GM19238 (cell line): ENCODE data around the gene BCL2L14.
"Not testable (repeated sequence)": the region's sequence is repeated elsewhere in the genome, so short reads cannot be mapped to it uniquely, and the experiment has no call there.

Source experiments
- DNase-seq: peaks from one replicate; pipeline ENCODE4 v3.0.0; 2011; ENCODE audit warnings: low spot score; ENCODE audit not compliant: insufficient read length

The BCL2L14 gene

DNA sequence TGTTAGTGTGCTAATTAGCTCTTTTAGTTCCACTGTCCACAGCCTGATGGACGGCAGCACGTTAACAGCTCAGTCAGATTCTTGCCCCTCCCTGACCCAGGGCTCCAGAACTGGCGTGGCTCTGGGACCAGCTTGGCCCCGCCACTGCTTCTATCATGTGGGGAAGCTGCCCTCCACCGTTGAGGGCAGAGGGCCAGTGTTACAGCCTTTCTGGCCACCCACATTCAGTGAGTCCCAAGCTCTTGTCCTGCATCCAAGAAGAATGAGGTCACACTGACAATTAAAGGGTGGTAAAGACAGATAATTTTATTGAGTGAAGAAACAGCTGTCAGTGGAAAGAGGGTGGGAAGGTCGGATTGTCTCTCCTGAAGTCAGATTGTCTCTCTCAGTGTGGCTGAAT, 36.9 kb downstream of the BCL2L14 start:
- DNase-seq, result no peak

DNA sequence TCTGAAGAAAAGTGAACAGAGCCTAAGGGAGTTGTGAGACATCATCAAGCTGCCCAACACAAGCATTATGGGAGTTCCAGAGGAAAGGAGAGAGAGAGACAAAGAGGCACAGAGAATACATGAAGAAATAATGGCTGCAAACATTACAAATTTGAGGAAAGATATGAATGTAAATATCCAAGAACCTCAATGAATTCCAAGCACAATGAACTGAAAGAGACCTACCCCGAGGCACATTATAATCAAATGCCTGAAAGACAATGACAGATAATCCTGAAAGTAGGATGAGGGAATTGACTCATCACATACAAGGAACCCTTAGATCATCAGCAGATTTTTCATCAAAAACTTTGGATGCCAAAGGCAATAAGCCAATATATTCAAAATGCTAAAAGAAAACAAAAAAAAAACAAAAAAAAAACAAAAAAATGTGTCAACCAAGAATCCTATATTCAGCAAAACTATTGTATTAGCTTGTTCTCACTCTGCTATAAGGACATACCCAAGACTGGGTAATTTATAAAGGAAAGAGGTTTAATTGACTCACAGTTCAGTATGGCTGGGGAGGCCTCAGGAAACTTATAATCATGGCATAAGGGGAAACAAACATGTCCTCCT, 37.8 kb downstream of the BCL2L14 start:
- no peak for DNase-seq

DNA sequence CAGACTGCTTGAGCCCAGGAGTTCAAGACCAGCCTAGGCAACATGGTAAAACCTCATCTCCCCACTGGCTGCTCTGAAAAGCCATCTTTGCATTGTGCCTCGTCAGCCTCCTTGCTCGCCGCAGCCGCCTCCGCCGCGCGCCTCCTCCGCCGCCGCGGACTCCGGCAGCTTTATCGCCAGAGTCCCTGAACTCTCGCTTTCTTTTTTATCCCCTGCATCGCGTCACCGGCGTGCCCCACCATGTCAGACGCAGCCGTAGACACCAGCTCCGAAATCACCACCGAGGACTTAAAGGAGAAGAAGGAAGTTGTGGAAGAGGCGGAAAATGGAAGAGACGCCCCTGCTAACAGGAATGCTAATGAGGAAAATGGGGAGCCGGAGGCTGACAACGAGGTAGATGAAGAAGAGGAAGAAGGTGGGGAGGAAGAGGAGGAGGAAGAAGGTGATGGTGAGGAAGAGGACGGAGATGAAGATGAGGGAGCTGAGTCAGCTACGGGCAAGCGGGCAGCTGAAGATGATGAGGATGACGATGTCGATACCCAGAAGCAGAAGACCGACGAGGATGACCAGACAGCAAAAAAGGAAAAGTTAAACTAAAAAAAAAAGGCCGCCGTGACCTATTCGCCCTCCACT, 40.3 kb downstream of the BCL2L14 start:
- DNase-seq, result not testable (repeated sequence)

GRCh38 chr12:12115514-12115913, 44.8 kb downstream of the BCL2L14 start:
- no peak for DNase-seq

GRCh38 chr12:12116677-12117076, 45.9 kb downstream of the BCL2L14 start:
- no peak for DNase-seq

GRCh38 chr12:12121061-12121460, 50.3 kb downstream of the BCL2L14 start:
- DNase-seq, result no peak

- no peak for DNase-seq
These were observed 52.4 kb downstream of the BCL2L14 start for GRCh38 chr12:12123036-12123604.

DNA sequence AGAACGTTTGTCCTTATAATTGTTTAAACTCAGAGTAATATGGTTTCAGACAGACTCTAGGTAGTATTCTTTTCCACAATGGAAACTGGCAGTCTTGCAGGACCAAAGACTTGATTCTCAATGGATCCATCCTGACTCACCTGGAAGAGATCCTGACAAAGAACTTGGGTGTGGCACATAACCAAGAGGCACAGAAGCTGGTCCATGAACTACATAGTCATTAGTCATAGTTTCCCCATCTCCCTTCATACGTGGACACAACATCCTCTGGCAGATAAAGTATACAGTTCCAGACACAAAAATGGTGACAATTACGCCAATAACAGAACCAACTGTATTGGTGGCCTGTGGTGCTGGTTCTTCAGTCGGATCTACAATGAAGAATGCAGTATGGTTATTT, 55.8 kb downstream of the BCL2L14 start:
- DNase-seq, result no peak

- no peak for DNase-seq
These were observed 56.6 kb downstream of the BCL2L14 start for GRCh38 chr12:12127304-12127703.

DNA sequence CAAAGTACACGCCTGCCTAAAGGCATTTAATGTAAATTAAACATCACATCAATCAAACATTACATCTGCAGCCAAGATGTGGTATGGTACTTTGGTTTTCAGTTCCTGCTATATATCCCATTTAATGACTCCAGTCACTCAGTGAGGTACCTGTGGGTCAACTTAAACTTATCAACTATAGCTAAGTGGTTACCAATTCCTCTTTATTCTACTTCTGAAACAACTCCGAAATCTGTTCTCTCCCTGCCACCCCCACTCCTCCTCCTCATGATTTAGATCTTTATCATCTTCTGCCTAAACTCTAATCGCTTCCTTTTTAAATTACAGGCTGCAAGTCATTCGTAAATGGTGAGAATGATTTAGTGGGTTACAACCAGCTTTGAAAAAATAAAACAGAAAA, 57.9 kb downstream of the BCL2L14 start:
- no peak for DNase-seq

DNA sequence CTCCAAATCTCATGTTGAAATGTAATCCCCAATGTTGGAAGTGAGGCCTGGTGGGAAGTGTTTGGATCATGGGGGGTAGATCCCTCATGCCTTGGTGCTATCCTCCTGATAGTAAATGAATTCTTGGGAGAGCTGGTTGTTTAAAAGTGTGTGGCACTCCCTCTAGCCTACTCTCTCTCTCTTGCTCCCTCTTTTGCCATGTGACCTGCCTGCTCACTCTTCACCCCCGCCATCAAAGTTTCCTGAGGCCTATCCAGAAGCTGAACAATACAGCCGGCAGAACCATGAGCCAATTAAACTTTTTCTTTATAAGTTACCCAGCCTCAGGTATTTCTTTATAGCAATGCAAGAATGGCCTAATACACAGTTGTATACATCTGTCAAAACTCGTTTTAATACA, 62.5 kb downstream of the BCL2L14 start:
- no peak for DNase-seq

GRCh38 chr12:12133785-12134184, 63.0 kb downstream of the BCL2L14 start:
- no peak for DNase-seq

DNA sequence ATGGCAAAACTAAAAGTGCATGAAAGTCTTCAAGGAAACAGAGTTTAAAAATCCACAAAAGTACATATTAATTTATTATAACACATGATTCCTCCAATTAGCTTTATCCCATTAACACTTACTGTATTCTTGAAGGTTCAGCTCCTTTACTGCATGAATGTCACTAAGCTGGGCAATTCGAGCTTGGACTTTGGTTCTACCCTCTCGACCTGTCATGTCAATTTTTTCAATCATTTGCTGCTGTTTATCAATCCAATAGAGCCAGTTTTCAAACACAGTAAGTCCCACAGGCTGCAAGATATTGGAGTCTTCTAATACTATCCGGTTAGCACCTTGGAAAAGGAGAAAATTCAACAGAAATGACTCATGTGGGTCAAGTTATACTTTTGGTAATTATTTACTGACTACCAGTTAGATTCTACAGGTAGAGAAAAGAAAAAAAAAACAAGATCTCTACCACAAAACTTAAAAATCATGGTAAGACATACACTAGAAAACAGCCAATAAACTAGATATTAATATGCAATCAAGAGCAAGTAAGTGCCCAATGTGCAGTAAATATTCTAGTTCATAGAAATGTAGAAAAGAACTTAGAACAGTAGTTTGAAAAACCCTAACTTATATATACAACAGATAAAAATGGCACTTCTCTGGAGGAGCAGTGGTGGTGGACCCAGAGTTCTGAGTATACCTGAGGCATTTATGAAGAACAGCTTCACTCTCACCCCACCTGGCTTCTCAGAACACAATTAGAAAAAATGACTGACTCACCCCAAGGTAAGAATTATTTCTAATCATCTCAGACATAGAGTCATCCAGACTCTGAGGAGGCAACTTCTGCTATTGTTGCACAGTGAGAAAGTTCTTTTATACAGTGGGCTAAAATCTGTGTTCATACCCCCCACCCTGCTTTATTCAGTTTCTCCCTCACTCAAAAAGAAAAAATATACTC, 67.7 kb downstream of the BCL2L14 start:
- DNase-seq, result no peak

- DNase-seq, result no peak
These were observed 70.3 kb downstream of the BCL2L14 start for GRCh38 chr12:12141000-12141399.

- not testable (repeated sequence) for DNase-seq
These were observed 73.8 kb downstream of the BCL2L14 start for GRCh38 chr12:12144531-12144930.

- DNase-seq, result no peak
These were observed 76.4 kb downstream of the BCL2L14 start for GRCh38 chr12:12147111-12147510.
